Peyer's patch (tissue), 4 donors: ENCODE measurements around the gene IARS2. TPM values are rescaled to one million over a fixed set of nuclear protein-coding genes. Genes with fewer than 3 reads are reported as not detected.
A peak's percentile ranks its signal among the peaks of the same experiment; 100 is the strongest.
"Not testable (repeated sequence)": the region's sequence is repeated elsewhere in the genome, so short reads cannot be mapped to it uniquely, and the experiment has no call there.

Experiments
- DNase-seq, 3 donors: peaks; one replicate each; pipeline ENCODE4 v3.0.0-alpha.2; 2017 to 2019
- H3K27ac ChIP-seq, 4 donors: fragments of 200-600 bp; sonication (generic); one replicate each; pipeline ENCODE4 v1.5.1; 2016 to 2019
- H3K27me3 ChIP-seq, 2 donors: fragments of 200-600 bp; sonication (generic); one replicate each; pipeline ENCODE4 v1.5.1; 2019
- H3K36me3 ChIP-seq, 3 donors: fragments of 200-600 bp; sonication (generic); one replicate each; pipeline ENCODE4 v1.5.1; 2016 to 2019
- H3K4me1 ChIP-seq, 4 donors: fragments of 200-600 bp; sonication (generic); one replicate each; pipeline ENCODE4 v1.5.1; 2016 to 2019
- H3K4me3 ChIP-seq, 4 donors: fragments of 200-600 bp; sonication (generic); 1 replicate in 3 of 4; 2 replicates in 1 of 4; pipeline ENCODE4 v1.5.1; 2016 to 2019; ENCODE audit warnings: mild to moderate bottlenecking in 1 of 4
- H3K9me3 ChIP-seq, 4 donors: fragments of 200-600 bp; sonication (generic); one replicate each; pipeline ENCODE4 v1.5.1; 2016 to 2019; ENCODE audit warnings: mild to moderate bottlenecking in 1 of 4
- POLR2A ChIP-seq, 2 donors: fragments of 450-650 bp; IDR thresholded peaks; one replicate each; pipeline ENCODE4 v1.5.1; 2017; ENCODE audit warnings: antibody characterized with exemption in 2 of 2, mild to moderate bottlenecking in 2 of 2, moderate library complexity in 2 of 2
- total RNA-seq, 4 donors: library from RNA; depleted of rRNA; stranded (reverse); fragments of >200 nt; gene quantifications; one replicate each; pipeline ENCODE4 v1.1.0, GENCODE V29; 2016
- TF ChIP-seq, protein P1 (sequence below), 6 experiments: fragments of 450-650 bp in 4 of 6; fragments of 200-600 bp in 2 of 6; sonication (generic) in 1 of 6; IDR thresholded peaks; one replicate each; pipeline ENCODE4 v1.5.1; 2017 to 2019; ENCODE audit warnings: antibody characterized with exemption in 6 of 6, mild to moderate bottlenecking in 3 of 6, moderate library complexity in 1 of 6

The IARS2 gene
- total RNA-seq, 4 donors from 2014 or later = 42.1 to 59.1 (median 52.4) TPM

GRCh38 chr1:220149742-220150141 is 55.8 kb downstream of the IARS2 start:
- no peaks in the 10 kb centered on the region for H3K27me3 ChIP-seq
- no peak overlapping the region for H3K4me3 ChIP-seq
- no peak for TF ChIP-seq POLR2A (IDR thresholded peaks at IDR 0.05)
- TF ChIP-seq, protein P1, sequence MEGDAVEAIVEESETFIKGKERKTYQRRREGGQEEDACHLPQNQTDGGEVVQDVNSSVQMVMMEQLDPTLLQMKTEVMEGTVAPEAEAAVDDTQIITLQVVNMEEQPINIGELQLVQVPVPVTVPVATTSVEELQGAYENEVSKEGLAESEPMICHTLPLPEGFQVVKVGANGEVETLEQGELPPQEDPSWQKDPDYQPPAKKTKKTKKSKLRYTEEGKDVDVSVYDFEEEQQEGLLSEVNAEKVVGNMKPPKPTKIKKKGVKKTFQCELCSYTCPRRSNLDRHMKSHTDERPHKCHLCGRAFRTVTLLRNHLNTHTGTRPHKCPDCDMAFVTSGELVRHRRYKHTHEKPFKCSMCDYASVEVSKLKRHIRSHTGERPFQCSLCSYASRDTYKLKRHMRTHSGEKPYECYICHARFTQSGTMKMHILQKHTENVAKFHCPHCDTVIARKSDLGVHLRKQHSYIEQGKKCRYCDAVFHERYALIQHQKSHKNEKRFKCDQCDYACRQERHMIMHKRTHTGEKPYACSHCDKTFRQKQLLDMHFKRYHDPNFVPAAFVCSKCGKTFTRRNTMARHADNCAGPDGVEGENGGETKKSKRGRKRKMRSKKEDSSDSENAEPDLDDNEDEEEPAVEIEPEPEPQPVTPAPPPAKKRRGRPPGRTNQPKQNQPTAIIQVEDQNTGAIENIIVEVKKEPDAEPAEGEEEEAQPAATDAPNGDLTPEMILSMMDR (IDR thresholded peaks at IDR 0.05) = no peak
- DNase-seq = no peak
- H3K36me3 ChIP-seq = peaks cover 0 to 52% (median 0%) of the 10 kb centered on the region in 3 donors
- H3K27ac ChIP-seq = no peak overlapping the region
- H3K9me3 ChIP-seq = no peaks in the 10 kb centered on the region
- H3K4me1 ChIP-seq = no peaks in the 10 kb centered on the region

GRCh38 chr1:220151454-220151853 is 57.5 kb downstream of the IARS2 start:
- no peak overlapping the region for H3K27ac ChIP-seq
- DNase-seq = peak in 1 of 3 donors; percentile 54

DNA sequence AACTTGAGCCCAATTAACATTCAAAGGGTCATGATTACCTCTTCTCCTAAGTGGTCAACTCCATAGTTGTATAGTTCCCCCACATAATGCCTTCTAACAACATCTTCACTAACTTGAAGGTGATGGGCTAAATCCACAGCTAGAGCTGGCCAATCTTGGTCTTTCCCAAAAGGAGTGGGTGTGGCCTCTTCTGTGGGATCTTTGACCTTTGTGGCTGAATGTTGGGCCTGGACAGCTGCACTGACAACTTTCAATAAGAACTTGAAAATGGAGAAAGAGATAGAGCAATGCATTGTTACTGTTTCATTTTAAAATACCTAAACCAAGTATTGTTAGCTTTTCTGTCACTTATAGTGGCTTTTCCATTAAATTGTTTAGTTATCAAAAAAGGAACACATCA is 59.2 kb downstream of the IARS2 start:
- TF ChIP-seq, protein P1 (IDR thresholded peaks at IDR 0.05) = no peak
- no peak for TF ChIP-seq POLR2A (IDR thresholded peaks at IDR 0.05)
- Histone ChIP-seq H3K4me3 (no peak overlapping the region), H3K4me1 (peaks cover 0 to 6% (median 2%) of the 10 kb centered on the region in 4 donors), H3K9me3 (no peaks in the 10 kb centered on the region), H3K36me3 (peaks cover 0 to 42% (median 0%) of the 10 kb centered on the region in 3 donors), H3K27ac (no peak overlapping the region), H3K27me3 (no peaks in the 10 kb centered on the region)
- no peak for DNase-seq

More at GRCh38 chr1:220151454-220151853, 57.5 kb downstream of the IARS2 start:
- Histone ChIP-seq H3K36me3 (peaks cover 0 to 47% (median 0%) of the 10 kb centered on the region in 3 donors), H3K9me3 (no peaks in the 10 kb centered on the region), H3K4me1 (no peaks in the 10 kb centered on the region), H3K4me3 (no peak overlapping the region), H3K27me3 (no peaks in the 10 kb centered on the region)
- TF ChIP-seq, protein P1 (IDR thresholded peaks at IDR 0.05) = no peak
- no peak for TF ChIP-seq POLR2A (IDR thresholded peaks at IDR 0.05)

- Histone ChIP-seq H3K4me3 (no peak overlapping the region), H3K9me3 (no peaks in the 10 kb centered on the region), H3K4me1 (peaks cover 0 to 11% (median 6%) of the 10 kb centered on the region in 4 donors), H3K27ac (peak overlapping the region in 1 of 4 donors; percentile 27), H3K36me3 (peaks cover 0 to 41% (median 0%) of the 10 kb centered on the region in 3 donors), H3K27me3 (no peaks in the 10 kb centered on the region)
- DNase-seq = no peak
- TF ChIP-seq, protein P1 (IDR thresholded peaks at IDR 0.05) = no peak
- no peak for TF ChIP-seq POLR2A (IDR thresholded peaks at IDR 0.05)
Observed at GRCh38 chr1:220156620-220157146, 62.8 kb downstream of the IARS2 start.

- TF ChIP-seq, protein P1 (IDR thresholded peaks at IDR 0.05) = no peak
- TF ChIP-seq POLR2A (IDR thresholded peaks at IDR 0.05) = no peak
- Histone ChIP-seq H3K27me3 (no peaks in the 10 kb centered on the region), H3K27ac (peak overlapping the region in 3 of 4 donors; percentile 42 to 58 (median 49)), H3K4me1 (peaks cover 0 to 11% (median 6%) of the 10 kb centered on the region in 4 donors), H3K36me3 (peaks cover 0 to 36% (median 0%) of the 10 kb centered on the region in 3 donors), H3K4me3 (no peak overlapping the region), H3K9me3 (no peaks in the 10 kb centered on the region)
- no peak for DNase-seq
Observed at GRCh38 chr1:220157738-220158137, 63.8 kb downstream of the IARS2 start.

- Histone ChIP-seq H3K27ac (peak overlapping the region in 3 of 4 donors; percentile 42 to 58 (median 49)), H3K36me3 (peaks cover 0 to 30% (median 0%) of the 10 kb centered on the region in 3 donors), H3K4me1 (peaks cover 0 to 11% (median 6%) of the 10 kb centered on the region in 4 donors)
- not testable (repeated sequence) for H3K27me3 ChIP-seq, H3K9me3 ChIP-seq, H3K4me3 ChIP-seq, DNase-seq
Observed at GRCh38 chr1:220158530-220158929, 64.6 kb downstream of the IARS2 start.
